ENCODE measurements around the gene CENPB.

GRCh38 chr20:3768342-3769130, 18.0 kb downstream of the CENPB start:
- peak; percentile 35 to 52 (median 38) for TF ChIP-seq CTCF (optimal IDR thresholded peaks at IDR 0.05 in 1 of 3, IDR thresholded peaks at IDR 0.05 in 1 of 3, conservative IDR thresholded peaks at IDR 0.05 in 1 of 3; ENCODE audit: extremely low read depth in 1 of 3, insufficient read depth in 2 of 3, low read length in 3 of 3)
- TF ChIP-seq EZH2 (IDR thresholded peaks at IDR 0.05; ENCODE audit: low read length), result no peak

All from keratinocyte (primary cell).